Stimulated activated CD4-positive, alpha-beta T cell treated with anti-CD3 and anti-CD28 coated beads, Interleukin-1b, Interleukin-23, amount 100 ng/mL, for 48 hours (primary cell): Measurements from ENCODE around the gene CARMIL3.

ENCODE experiments used
- DNase-seq: peaks from one replicate; pipeline ENCODE4 v3.0.0-alpha.2; 2020

Gene CARMIL3

DNA sequence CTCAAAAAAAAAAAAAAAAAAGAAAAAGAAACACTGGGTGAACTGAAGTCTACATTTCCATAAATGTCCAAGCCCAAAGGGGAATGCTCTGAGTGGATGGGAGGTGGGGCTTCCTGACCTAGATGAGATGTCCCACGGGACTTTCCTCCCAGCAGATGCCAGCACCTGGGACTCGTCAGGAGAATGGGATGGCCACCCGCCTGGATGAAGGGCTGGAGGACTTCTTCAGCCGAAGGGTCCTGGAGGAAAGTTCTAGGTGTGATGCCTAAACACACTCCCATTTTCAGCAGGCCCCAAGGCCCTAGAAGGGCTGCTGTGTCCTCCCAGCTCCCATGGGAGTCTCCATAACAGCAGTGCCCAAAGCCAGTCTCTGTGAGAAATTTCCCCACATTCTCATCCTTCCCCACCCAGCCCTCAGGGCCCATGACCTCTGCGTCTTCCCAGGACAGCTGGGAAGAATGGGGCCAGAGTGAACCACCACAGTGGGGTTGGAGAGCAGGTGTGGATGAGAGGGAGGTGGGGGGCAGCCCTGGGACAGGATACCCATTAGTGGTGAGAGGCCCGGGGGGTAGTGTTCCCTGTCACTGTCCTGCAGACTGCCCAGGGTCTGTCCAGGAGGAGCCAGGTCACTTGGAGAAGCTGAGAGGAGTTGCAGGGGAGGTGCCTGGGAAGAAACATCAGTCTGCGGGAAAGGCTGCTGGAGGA is 12.4 kb downstream of the CARMIL3 start:
- DNase-seq = no peak

DNA sequence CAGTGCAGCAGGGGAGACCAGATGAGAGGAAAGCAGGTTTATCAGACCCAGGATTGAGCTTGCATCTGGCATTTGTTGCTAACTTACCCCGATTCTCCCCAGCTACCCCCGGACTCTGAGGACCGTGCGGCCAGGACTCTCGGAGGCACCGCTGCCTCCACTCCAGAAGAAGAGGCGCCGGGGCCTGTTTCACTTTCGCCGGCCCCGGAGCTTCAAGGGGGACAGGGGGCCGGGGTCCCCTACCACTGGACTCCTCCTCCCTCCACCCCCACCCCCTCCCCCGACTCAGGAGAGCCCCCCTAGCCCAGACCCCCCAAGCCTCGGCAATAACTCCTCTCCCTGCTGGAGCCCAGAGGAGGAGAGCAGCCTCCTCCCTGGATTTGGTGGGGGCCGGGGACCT is 13.0 kb downstream of the CARMIL3 start:
- no peak for DNase-seq

- DNase-seq = no peak
Observed at GRCh38 chr14:24065408-24065807, 13.6 kb downstream of the CARMIL3 start.

GRCh38 chr14:24066496-24067132 is 14.8 kb downstream of the CARMIL3 start:
- DNase-seq = no peak

DNA sequence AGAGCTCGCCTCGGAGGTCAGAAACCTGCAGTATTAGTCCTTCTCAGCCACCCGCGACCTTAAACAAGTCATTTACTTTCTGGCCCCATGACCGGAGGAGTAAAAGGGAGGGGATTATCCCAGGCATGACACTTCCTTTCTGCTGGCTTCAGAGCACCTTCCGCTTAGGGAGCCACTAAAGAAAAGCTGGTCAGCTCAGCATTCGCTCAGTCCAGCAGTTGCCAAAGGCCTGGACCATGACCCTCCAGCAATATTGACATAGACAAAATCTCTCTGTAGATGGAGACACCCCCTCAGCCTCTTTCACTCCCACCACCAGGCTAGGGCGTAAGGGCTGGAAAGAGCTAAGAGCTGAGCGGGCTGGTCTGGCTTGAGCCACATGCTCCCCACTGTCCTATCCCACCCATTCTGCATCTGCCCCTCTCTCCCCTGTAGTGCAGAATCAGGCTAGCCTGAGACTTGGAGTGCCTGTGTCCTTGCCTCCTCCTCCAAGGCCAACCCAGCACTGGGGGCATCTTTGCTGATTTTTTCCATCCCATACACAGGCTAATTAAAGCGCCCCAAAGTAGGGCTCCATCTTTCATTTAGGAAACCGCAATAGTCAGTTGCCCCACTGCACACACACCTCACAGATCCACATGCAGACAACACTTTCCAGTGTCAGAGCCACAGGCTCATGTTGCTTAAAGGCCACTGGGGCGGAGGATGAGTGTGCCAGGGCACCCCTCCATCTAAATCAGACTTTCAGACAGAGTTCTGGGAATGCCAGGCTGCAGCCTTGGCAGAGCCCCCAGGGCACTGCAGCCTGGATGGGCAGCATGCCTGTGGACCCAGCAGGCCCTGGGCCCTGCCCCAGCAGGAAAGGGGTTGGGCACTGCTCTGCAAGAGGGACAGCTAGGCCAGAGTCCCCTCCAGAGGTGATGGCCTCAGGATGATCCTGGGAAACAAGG is 15.6 kb downstream of the CARMIL3 start:
- no peak for DNase-seq

DNA sequence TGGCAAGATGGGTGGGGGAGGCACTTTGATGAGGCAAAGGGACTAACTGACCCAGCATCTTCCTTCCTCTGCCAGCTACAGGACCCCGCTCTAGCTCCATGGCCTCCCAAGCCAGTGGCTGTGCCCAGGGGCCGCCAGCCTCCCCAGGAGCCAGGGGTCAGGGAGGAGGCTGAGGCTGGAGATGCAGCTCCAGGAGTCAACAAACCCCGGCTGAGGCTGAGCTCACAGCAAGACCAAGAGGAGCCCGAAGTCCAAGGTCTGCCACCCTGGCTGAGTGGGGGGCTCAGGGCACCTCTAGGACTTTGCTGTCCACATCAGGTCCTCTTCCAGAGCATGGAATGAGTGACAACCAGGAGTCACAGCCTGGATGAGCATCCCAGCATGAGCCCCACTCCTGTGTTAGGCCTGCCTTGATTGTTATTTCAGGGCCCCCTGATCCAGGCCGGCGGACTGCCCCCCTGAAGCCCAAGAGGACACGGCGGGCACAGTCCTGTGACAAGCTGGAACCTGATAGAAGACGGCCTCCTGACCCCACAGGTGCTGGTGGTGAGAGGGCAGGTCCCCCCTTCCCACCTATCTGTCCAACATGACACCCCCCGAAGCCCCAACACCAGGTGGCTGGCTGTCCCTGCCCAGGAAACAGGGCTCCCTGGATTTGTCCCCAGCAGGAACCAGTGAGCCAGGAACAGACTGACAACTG is 17.1 kb downstream of the CARMIL3 start:
- no peak for DNase-seq

GRCh38 chr14:24069411-24069735 is 17.6 kb downstream of the CARMIL3 start:
- no peak for DNase-seq

GRCh38 chr14:24070285-24071143 is 18.7 kb downstream of the CARMIL3 start:
- no peak for DNase-seq

DNA sequence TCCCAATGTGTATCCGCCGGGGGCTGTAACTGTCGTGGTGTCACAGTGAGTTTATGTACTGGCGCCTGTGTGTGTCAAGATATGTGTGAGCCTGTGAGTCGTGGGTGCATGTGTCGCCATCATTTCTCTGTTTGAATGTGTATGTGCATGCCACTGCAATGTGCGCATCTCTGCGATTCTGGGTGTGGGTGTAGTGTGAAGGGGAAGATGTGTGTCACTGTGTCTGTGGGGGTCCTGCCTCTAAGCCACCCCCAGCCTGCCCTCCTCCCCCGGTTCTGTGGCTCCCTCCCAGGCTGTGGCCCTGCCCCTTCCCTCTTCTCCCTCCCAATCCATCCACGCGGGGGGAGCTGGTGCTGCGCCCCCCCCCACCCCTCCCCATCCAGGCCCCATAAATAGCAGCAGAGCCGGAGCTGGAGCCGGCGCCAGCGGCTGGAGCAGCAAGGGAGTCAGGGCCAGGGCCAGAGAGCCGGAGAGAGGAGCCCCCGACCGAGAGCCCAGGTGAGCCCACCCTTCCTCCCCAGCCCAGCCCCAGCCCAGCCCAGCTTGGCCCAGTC is 19.4 kb downstream of the CARMIL3 start, which contains the start of gene CPNE6:
CPNE6 (plus strand) TSS at position 419 of the 554 bp plus-strand sequence. CDS start 1,375 bp downstream, outside the sequence.
- peak; percentile 75 for DNase-seq

DNA sequence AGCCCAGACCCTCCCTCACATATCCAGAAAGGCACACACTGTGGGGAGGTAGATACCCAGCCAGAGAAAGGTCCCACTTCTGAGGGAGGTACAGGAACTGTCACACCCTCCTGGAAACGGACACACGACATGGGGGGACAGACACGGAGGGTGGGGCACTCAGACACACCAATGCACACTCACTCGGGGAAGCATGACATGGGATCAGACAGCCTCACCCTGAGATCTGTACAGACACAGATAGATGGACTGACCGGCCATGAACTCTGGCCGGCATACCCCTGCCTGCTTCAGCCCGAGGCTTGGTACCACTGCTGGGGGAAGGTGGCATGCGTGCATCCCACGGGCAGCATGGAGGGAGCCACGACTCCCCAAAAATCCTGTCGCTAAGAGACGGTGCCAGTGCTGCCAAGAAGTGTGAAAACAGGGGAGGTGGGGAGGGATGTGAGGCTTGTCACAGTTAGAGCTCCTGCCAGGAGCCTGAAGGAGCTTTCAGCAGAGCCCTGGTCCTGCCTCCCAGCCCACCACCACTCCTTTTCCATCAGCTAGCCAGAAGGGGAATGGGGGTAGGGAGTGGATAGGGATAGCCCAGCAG is 20.1 kb downstream of the CARMIL3 start:
- no peak for DNase-seq

DNA sequence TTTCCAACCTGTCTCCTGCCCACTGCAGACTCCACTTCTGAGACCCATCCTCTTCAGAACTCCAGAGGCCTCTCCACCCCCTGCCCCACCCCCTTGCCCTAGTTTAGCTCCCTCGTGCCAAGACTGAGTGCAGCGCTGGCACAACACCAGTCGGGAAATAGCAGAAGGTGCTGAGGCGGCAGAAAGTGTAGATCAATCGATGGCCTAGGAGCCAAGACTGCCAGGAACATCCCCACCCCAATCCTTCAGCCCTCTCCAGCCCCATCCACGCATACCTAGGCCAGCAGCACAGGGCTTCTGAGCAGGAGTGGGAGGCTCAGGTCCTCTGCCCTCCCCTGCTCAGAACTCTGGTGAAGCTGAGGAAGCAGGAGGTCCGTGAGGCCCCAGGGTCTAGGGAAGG is 20.6 kb downstream of the CARMIL3 start:
- no peak for DNase-seq

DNA sequence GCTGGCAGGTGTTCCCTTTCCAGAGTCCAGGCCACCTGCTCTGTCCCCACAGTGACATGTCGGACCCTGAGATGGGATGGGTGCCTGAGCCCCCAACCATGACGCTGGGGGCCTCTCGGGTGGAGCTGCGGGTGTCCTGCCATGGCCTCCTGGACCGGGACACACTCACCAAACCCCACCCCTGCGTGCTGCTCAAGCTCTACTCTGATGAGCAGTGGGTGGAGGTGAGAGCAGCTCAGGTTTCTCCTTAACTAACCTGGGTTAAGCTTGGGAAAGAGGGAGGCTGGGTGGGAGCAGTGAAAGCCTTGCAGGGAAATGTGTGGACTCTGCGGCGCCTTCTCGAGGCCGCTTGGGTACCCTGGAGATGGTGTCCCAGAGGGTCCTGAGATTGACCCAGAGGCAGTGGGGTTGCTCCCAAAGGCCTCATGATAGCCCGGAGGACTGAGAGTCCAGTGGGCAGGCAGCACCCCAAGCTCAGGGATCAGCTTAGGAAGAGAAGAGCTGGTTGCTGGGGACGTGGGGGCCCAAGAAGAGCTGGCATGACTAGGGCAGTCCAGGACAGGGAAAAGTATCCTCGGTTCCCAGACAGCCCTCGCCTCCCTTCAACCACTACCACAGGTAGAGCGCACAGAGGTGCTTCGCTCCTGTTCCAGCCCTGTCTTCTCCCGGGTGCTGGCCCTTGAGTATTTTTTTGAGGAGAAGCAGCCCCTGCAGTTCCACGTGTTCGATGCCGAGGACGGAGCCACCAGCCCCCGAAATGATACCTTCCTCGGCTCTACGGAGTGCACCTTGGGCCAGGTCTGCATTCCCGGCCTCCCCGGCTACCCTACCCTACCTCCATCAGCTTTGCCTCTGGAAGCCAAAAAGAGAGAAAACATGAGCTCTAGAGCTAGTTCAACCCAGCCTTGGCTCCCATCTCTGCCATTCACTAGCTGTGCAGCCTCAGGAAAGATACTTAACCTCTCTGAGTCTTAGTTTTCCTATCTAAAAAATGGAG is 21.4 kb downstream of the CARMIL3 start:
- DNase-seq = no peak

GRCh38 chr14:24074625-24075484 is 23.0 kb downstream of the CARMIL3 start:
- DNase-seq = no peak

DNA sequence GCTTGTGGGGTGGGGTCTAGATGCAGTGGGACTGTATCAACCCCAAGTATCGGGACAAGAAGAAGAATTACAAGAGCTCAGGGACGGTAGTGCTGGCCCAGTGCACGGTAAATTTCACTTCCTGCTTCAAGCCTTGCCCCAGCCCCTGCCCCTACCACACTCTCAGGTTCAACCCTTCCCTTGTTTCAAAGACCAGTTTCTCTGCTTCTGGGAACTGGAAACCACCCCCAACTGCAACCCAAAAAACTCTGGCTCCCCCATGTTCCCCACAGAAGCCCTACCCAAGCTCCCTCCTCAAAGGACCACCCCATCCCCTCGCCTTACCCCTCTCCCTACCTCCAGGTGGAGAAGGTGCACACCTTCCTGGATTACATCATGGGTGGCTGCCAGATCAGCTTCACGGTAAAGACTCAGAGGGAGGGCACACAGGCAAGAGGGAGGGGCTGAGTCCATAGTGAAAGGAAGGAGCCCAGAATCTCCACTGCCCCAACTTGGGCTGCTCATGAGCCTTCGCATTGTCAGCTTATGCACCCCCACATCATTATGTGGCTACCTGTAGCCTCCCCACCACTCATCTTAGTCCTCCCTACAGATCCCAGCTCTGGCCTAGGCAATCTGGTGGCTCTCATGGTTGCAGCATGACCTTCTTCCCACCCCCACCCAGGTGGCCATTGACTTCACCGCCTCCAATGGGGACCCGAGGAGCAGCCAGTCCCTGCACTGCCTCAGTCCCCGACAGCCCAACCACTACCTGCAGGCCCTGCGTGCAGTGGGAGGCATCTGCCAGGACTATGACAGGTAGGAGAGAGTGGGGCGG is 23.9 kb downstream of the CARMIL3 start:
- no peak for DNase-seq

DNA sequence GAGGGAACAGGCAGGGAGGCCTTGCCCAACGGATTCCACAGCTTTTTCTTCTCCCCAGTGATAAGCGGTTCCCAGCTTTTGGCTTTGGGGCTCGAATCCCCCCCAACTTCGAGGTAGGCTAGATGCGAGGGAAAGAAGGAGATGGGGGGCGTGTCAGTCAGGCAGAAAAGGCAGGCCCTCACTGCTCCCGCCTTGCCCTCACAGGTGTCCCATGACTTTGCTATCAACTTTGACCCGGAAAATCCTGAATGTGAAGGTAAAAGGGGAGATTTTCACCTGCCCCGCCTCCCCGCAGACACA is 24.4 kb downstream of the CARMIL3 start:
- DNase-seq = no peak

GRCh38 chr14:24077086-24077485 is 25.3 kb downstream of the CARMIL3 start:
- DNase-seq = no peak

DNA sequence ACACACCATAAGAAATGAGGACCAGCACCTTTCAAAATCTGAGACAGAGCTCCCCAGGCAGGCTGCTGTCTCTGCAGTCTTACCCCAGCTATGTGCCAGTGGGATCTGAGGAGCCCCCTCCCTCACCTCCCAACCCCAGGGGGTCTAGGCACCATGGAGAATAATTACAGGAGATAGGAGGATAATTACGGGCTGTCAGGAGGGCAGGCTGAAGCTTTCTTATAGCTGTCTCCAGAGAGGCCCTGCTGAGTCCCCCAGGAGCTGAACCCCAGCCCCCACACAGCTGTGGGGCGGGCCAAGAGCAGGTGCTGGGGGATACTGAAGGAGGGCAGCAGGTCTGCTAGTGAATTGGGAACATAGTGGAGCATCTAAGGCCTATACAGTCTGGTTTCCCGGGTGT is 26.3 kb downstream of the CARMIL3 start:
- no peak for DNase-seq

GRCh38 chr14:24079491-24080141 is 27.8 kb downstream of the CARMIL3 start:
- no peak for DNase-seq
